HT-29 (cell line): ENCODE data around the gene GTSE1. TPM values are rescaled to one million over a fixed set of nuclear protein-coding genes. Genes with fewer than 3 reads are reported as not detected.
"Not testable (repeated sequence)": the region's sequence is repeated elsewhere in the genome, so short reads cannot be mapped to it uniquely, and the experiment has no call there.

Experiments
- DNase-seq: peaks from one replicate; pipeline ENCODE4 v3.0.0-alpha.2; 2015; ENCODE audit warnings: low spot score
- total RNA-seq: library from RNA; depleted of rRNA; stranded (reverse); fragments of >200 nt; shearing (Covaris generic); gene quantifications from 2 replicates; pipeline ENCODE4 v1.2.3, GENCODE V29; 2014

The GTSE1 gene
- total RNA-seq, 1 experiment from 2014 or later, result 23.5 TPM

DNA sequence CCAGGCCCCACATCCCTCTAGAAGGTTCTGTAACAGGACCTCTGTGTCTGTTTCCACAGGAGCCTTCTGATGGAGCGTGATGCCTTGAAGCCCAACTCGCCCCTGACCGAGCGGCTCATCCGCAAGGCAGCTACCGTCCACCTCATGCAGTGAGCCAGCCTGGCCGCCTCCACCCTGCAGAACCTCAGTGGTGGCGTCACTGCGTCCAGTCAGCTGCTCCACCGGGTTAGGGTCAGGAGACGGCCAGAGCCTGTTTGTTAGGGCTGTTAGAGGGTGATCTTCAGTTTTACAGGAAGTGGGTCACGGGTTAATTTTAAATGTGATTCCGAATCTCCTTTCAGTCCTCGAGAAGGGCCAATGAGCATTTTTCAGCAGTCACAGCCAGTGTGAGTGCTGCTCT is 3.9 kb upstream of the GTSE1 start:
- DNase-seq, result no peak

DNA sequence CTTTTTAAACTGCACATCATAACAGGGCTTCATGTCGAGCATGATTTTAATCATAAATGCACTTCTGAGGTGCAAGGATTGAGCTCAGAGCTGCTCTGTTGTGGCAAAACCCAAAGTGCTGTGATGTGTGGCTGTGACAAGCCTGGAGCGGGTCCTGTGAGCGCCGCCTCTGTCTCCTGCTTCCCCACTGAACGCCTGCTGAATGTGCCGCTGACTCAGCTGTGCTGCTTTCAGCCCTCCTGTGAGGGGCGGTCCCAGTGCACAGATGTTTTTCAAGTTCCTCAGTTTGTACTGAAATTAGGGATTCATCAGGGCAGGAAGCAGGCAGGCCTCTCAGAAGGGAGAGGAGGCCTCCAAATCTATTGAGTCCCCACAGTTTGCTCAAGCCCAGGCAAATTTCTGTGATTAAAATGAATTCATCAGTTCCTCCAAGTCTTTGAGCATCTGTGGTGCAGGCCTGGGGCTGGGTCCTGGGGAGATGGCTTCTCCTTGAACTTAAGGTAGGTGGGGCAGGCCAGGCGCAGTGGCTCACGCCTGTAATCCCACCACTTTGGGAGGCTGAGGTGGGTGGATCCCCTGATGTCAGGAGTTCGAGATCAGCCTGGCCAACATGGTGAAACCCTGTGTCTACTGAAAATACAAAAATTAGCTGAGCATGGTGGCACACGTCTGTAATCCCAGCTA is 3.0 kb upstream of the GTSE1 start:
- DNase-seq, result no peak

DNA sequence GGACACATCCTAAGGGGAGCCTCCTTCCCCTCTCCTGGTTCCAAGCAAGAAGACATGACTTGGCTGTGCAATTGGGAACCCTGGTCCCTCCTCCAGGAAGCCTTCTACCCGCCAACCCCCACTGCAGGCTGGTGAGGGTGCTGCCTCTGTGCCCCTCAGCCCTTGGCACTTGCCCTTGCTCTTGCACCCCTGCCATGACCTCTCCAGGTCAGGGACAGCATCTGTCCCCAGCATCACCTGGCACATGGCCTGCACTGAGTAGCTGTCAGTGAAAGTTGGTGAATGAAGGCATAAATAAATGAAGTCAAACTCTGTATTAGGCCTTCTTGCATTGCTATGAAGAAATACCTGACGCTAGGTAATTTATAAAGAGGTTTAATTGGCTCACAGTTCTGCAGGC is 1.9 kb upstream of the GTSE1 start:
- no peak for DNase-seq

DNA sequence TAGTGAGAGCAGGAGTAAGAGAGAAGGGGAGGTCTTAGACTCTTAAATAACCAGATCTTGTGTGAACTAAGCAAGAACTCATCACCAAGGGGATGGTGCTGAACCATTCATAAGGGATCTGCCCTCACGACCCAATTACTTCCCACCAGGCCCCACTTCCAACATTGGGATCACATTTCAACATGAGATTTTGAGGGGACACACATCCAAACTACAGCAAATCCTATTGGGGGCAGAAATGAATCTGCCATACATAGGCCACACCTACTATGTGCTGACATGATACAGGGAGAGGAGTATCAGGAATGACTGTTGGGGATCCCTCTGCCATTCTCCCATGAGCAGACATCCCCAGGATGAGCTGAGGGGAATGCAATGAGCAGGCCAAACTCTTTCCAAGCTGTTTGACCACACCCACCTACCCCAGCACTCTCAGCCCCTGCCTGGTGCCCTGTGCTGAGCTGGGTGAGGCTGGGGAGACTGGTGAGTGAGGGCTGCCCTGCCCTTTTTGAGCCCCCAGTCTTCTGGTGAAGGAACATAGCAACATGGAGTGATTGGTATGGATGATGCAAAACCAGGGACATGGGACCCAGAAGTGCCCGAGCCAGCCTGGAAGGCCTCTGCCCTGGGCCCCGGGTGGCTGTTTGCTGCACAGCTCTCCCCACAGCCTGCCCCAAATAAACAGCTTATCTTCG is 1.2 kb upstream of the GTSE1 start:
- DNase-seq, result no peak

DNA sequence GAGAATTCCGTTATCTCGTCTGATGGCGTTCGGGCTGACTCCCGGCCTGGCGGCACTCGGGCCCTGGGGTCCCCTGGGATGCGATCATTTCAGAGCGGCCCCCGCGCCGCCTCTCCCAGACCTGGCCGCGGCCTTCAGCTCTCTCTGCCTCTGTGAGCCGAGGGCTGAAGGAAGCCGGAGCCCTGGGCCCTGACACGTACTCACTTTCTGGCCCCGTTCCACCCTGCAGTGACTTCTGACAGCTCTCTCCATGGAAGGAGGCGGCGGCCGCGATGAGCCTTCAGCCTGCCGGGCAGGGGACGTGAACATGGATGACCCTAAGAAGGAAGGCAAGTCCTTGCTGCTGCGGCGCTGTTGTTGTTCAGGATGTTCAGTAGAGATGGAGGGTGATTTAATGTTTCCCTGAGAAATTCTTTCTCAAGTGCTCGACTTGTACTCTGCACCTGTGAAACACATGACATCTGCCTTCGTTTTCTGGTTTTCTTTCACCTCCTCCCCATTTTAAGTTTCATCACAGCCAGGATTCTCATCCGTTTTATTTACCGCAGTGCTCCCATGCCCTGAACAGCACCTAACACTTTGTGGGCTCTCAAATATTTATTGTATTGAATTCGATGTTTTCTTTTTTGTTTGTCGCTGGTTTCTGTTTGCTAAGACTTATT is 612 bp downstream of the GTSE1 start:
- peak; percentile 28 for DNase-seq

DNA sequence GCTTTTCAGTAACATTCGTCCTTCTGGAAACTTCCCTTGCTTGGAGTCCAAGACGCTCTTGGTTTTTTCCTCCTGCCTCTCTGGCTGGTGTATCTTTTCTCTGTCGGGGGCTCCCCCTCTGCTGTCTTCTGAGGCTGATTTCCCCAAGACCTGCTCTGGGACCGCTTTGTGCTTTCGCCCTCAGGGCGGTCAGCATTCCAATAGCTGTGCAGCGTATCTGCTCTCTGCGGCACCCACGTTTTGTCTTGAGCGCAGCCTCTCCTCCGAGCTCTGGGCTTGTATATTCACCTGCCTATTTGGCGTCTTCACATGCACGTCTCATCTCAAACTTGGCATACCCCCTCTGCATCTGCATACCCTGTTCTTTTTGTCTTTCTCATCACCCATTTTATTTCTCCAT is 2.4 kb downstream of the GTSE1 start:
- DNase-seq, result no peak

DNA sequence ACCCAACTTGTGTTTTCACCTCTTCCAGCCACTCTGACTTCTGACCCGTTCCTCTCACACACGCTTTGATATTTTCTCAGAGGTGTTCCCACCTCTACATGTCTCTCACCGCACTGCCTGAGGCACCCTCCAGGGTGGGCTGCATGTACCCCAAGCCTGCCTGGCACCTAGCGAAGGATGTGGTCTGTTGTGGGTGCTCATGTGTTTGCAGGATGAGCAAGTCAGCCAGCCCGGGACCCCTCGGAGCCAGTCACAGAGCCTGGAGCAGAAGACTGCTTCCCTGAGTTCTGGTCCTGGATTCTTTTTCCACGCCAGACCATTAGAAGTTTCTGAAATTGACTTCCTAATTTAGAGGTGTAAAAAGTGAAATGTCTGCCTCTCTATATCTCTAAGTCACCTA is 3.8 kb downstream of the GTSE1 start:
- no peak for DNase-seq

DNA sequence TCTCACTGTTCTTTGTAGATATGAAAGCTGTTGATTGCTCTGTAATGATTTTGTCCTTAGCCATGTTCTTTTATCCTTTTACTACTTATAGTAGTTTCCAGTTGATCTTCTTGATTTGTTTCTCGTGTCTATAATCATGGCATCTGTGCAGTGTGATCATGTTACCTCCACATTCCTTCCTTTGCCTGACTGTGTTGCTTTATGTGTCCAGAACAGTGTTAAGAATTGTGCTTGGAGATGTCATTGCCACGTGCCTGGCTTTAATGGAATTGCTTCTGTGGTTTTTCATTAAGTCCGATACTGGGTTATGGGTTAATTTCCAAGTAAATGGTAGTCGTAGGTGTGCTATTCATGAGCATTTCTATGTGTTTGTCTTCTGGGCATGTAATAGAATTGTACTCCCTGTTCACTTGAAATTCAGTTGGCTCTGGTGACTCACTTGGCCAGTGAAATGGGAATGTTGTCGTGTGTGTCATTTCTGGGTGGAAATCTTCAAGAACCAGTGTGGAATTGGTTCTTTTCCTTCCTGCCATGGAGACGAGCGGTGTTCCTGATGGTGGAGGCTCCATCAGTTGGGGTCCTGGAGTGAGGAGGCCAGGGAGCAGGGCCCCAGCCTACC is 6.8 kb downstream of the GTSE1 start:
- no peak for DNase-seq

DNA sequence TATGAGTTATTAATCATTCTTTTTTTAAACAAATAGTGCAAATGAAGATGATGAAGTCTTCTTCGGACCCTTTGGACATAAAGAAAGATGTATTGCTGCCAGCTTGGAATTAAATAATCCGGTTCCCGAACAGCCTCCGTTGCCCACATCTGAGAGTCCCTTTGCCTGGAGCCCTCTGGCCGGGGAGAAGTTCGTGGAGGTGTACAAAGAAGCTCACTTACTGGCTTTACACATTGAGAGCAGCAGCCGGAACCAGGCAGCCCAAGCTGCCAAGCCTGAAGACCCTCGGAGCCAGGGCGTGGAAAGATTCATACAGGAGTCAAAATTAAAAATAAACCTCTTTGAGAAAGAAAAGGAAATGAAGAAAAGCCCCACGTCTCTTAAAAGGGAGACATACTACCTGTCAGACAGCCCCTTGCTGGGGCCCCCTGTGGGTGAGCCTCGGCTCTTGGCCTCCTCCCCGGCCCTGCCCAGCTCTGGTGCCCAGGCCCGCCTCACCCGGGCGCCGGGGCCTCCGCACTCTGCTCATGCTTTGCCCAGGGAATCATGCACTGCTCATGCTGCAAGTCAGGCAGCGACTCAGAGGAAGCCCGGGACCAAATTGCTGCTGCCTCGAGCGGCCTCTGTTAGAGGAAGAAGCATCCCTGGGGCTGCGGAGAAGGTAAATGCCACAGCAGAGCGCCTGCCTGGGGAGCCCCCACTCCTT is 11.8 kb downstream of the GTSE1 start:
- no peak for DNase-seq

DNA sequence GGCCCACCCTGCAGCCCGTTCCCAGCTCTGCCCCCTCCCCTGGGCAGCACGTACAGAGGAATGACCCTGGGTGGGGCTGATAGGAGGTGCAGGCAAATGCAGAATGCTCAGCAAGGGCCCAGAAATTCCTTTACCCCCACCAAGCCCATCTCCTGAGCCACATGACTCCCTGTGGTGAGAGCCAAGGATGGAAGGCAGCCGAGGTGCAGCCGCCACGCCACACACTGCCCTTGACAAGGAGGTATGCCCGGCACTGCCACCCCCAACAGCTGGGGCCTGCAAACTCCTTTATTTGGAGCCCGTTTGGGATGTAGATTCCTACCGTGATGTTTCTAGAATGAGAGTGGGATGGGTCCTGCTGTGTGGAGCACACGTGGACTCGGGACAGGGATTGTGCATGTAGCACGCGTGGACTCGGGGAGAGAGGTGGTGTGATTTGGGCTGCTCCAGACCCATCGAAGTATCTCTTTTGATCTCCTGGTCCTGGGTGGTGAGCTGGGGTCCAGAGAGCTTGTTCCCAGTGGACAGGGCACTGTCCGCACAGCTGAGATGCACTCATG is 12.9 kb downstream of the GTSE1 start:
- DNase-seq, result no peak

DNA sequence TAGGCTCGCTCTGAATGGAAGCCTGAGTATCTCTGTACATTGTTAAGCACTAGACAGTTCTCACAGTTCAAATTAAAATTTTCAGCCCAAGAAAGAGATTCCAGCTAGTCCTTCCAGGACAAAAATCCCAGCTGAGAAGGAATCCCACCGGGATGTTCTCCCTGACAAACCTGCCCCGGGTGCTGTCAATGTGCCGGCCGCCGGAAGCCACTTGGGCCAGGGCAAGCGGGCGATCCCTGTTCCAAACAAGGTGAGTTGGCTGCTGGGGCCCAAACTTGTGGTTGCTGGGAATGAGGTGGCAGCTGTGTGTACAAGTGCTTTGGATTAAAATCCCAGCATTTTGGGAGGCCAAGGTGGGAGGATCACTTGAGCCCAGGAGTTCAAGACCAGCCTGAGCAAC is 15.4 kb downstream of the GTSE1 start:
- no peak for DNase-seq

DNA sequence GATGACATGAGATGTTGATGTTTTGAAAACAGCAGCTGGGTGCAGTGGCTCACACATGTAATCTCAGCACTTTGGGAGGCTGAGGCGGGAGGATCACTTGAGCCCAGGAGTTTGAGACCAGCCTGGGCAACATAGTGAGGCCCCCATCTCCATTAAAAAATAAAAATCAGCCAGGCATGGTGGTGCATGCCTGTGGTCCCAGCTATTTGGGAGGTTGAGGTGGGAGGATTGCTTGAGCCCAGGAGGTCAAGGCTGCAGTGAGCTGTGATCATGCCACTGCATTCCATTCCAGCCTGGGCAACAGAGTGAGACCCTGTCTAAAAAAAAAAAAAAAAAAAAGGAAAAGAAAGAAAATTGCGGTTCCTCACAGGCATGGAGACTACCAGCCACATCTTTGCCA is 16.2 kb downstream of the GTSE1 start:
- not testable (repeated sequence) for DNase-seq

DNA sequence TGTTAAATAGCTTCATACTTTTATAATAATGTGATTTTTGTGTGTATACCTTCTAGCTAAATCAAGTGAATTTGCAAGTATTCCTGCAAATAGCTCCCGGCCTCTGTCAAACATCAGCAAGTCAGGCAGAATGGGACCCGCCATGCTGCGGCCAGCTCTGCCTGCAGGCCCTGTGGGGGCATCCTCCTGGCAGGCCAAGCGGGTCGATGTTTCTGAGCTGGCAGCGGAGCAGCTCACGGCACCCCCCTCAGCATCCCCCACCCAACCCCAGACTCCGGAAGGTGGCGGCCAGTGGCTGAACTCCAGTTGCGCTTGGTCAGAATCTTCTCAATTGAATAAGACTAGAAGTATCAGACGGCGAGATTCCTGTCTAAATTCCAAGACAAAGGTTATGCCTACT is 19.3 kb downstream of the GTSE1 start:
- no peak for DNase-seq

DNA sequence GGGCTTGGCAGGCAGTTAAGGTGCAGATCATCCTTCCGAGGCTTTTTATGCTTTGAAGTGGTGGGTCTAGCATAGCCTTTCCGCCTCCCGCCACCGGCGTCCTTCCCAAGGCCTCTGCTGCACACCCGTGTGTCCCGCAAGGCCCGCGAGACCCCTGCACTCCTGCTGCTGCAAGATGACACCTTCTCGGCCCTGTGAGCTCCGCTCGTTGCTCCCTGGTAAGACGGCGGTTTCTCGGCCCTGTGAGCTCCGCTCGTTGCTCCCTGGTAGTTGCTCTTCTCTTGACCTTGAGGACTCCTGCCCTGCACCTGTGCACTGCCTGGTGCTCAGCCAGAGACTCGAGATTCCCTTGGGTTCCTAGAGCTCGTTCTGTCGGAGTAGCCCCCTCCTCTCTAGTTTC is 21.0 kb downstream of the GTSE1 start:
- DNase-seq, result no peak

DNA sequence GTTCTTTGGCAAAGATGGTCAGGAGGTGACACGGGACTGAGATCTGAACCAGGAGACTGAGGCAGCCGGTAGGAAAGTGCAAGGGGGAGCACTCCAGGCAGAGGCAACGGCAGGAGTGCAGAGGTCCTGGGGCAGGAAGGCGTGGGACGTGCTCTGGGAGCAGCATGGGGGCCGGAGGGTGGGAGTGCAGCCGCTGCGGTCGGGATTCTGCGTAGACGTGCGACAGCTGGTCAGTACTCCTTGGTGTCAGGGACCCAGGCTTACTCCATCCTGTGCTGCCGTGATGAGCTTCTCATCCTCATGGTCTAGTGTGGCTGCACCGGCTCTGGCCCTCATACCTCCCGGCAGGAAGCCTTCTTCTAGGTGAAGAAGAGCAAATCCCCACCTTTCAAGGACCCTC is 21.9 kb downstream of the GTSE1 start:
- no peak for DNase-seq

DNA sequence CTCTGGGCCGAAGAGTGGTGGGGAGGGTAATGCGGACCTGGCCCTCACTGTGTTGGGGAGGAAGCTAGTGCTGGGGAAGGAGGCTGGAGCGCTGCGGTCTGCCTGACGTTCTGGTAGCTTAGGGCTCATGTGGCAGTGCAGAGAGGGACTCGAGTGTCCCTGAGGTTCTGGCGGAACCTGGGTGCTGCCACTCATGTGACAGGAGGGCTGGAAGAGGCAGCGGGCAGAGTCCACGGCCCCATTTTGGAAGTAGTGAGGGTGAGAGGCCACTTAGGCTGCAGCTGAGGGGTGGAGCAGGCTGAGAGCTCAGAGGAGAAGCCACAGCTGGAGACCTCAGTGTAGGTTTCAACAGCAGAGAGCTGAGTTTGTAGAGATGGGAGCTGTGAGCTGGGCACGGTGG is 22.6 kb downstream of the GTSE1 start:
- DNase-seq, result no peak

DNA sequence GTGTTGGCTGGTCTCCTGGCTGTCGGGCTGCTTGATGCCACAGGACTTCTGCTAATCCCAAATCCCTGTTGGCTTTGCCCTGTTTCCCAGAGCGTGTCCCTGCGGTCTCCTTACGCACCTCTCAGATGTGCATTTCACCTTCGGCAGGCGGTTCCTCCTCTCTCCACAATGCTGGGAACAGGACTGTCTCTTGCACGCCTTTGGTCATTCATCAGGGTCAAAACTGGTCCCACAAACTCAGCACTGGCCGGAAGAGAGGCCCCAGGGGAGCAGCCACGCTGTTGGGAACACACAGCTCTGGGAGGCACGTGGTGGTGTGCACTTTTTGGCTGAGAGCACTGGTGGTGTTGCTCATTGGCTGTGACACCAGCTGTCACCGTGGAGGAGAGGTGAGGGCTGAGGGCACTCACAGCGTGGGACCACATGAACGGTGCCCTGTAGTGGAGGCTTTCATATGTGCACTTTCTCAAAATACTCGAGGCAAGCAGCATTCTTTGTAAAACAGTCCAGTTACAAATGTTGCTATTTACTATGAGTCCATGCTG is 23.6 kb downstream of the GTSE1 start:
- DNase-seq, result no peak

DNA sequence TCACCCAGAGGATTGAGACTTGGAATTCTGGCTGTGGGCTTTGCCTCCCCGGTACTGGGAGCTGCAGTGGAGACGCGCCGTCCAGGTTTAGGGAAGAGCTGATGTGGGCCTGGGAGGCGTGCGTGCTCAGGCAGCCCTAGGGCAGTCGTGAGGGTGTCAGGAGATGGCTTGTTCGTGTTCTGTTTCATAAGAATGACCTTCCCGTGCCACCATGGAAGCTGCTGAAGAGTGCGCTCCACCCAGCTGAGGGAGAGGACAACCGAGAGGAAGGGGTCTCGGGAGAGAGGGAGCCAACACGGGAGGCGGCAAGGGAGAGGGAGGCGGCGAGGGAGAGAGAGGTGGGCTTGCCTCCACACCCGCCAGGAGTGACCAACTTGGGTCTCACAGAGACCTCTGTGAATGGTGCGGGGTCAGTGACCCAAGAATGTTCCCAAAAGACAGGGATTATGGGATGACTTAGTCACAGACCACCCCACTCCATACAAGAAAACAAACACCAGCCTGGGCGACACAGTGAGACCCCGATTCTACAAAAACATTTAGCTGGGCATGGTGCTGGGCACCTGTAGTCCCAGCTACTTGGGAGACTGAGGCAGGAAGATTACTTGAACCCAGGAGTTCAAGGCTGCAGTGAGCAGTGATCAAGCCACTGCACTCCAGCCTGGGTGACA is 24.2 kb downstream of the GTSE1 start:
- DNase-seq, result no peak

DNA sequence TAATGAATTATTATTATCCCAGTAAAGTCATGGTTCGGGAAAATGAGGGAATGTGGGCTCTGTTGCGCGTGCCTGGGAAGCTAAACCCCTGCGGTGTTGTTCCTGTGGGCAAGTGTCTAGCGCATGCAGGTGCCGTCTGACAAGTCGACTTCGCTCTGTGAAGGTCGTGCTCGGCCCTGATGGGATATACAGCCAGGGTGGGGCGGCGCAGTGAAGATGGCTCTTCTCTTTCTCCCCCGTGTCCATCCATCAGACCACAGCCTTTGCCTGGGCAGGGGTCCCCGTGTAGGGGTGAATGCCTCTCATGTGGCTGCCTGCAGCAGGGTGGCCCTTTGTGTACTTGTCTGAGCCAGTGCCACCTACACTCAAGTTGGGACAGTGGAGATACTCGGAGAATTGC is 26.0 kb downstream of the GTSE1 start:
- DNase-seq, result no peak

DNA sequence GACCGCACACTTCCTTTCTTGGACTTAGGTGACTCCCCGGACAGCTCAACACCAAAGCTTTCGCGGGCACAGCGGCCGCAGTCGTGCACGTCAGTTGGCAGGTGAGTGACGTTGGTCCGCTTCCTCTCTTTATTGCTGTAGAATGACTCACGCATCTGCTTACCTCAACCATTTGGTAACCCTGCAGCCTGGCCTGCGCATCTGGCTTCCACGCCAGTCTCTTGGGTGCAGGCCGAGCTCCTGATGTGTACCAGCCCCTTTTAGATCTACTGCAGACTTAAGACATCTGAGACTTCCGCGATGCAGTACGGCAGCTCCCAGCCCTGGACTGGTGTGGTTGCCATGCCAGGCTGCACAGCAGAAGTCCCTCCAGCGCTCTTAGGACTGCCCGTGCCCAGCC is 26.5 kb downstream of the GTSE1 start:
- no peak for DNase-seq
